ENCODE data around the gene IFT43. TPM values are rescaled to one million over a fixed set of nuclear protein-coding genes. Genes with fewer than 3 reads are reported as not detected.

IFT43 gene
- total and polyA plus RNA-seq, 10 of the 15 experiments (the other 5 are each of a cell fraction or from before 2014, with no cell fraction given): 8.2 to 24.8 (median 14.0) TPM

GRCh38 chr14:75960231-75960630 lies 25.3 kb upstream of the IFT43 start (continued):
- no peak for TF ChIP-seq NFYA (IDR thresholded peaks at IDR 0.05; ENCODE audit: borderline replicate concordance, low read depth, low read length)
- peak; percentile 71 for TF ChIP-seq MTA2 (IDR thresholded peaks at IDR 0.05; ENCODE audit: low read depth)
- TF ChIP-seq REST (IDR thresholded peaks at IDR 0.05; ENCODE audit: low read depth, low read length): no peak
- TF ChIP-seq NFXL1 (IDR thresholded peaks at IDR 0.05; ENCODE audit: borderline replicate concordance): no peak
- no peak for TF ChIP-seq HDAC2 (IDR thresholded peaks at IDR 0.05)
- TF ChIP-seq CBX5 (IDR thresholded peaks at IDR 0.05; ENCODE audit: low read depth): no peak
- no peak for TF ChIP-seq CHD1 (IDR thresholded peaks at IDR 0.05; ENCODE audit: low read depth, low read length)
- TF ChIP-seq ZBTB40 (IDR thresholded peaks at IDR 0.05; ENCODE audit: borderline replicate concordance): no peak
- 0 out of 2 replicates have a peak, but pooled peaks have one; percentile 26 for TF ChIP-seq TAF1 (IDR thresholded peaks at IDR 0.05; ENCODE audit: borderline replicate concordance, low read depth, low read length)
- no peak for TF ChIP-seq TBL1XR1 (IDR thresholded peaks at IDR 0.05; ENCODE audit: low read depth, low read length)
- no peak for TF ChIP-seq BRCA1 (IDR thresholded peaks at IDR 0.05; ENCODE audit: low read depth, low read length)
- peak; percentile 65; the same call in 1 of the 2 replicates for TF ChIP-seq BCL11A (IDR thresholded peaks at IDR 0.05; ENCODE audit: low read depth, low read length)
- TF ChIP-seq ZNF24 (IDR thresholded peaks at IDR 0.05): no peak
- no peak for TF ChIP-seq CHD2 (IDR thresholded peaks at IDR 0.05; ENCODE audit: borderline replicate concordance, low read depth, low read length)
- TF ChIP-seq GABPA (IDR thresholded peaks at IDR 0.05; ENCODE audit: low read depth): peak; percentile 38; the same call in 1 of the 2 replicates
- no peak for TF ChIP-seq CEBPZ (IDR thresholded peaks at IDR 0.05; ENCODE audit: low read depth, low read length)
- no peak for TF ChIP-seq POU2F2 (IDR thresholded peaks at IDR 0.05; ENCODE audit: borderline replicate concordance, low read depth, low read length)
- no peak for TF ChIP-seq RAD21 (IDR thresholded peaks at IDR 0.05; ENCODE audit: insufficient read depth, low read depth, low read length)
- TF ChIP-seq PAX8 (IDR thresholded peaks at IDR 0.05): no peak
- no peak for TF ChIP-seq MYC (IDR thresholded peaks at IDR 0.05; ENCODE audit: insufficient read depth, insufficient read length, insufficient replicate concordance, low read length, severe bottlenecking)
- no peak for TF ChIP-seq NBN (IDR thresholded peaks at IDR 0.05)
- TF ChIP-seq NFIC (IDR thresholded peaks at IDR 0.05; ENCODE audit: low read depth, low read length): peak; percentile 59; the same call in 1 of the 2 replicates
